Measurements from ENCODE around the gene ATOH8.

ATOH8 gene

DNA sequence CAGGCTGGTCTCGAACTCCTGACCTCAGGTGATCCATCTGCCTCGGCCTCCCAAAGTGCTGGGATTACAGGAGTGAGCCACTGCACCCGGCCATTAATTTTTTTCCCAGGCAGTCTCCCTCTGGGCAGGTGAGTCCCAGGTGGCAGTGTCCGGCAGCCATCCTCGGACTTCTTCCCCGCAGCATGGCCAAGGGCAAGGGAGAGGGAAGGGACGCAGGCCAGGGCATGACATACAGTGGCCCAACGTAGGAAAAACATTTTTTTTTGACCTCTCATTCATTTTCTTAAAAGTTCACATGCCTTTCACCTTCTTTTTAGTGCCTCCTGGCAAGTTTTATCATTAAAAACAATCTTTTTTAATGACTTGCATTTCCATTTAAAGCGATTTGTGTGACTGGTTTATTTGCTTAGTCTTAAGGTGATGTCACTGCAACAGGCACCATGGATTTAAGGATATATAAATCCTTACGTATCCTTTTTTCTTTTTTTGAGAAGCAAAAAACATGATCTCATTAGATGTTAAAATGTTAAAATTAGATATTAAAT lies 23.0 kb upstream of the ATOH8 start:
- no peak for TF ChIP-seq CTCF (IDR thresholded peaks at IDR 0.05; ENCODE audit: low read depth, low read length)
- in situ Hi-C loops (cut with HindIII; ENCODE audit: low sequenced_read_pairs), result no loop called here

GRCh38 chr2:85731606-85732005 lies 22.2 kb upstream of the ATOH8 start:
- TF ChIP-seq CTCF (IDR thresholded peaks at IDR 0.05; ENCODE audit: low read depth, low read length), result no peak
- no peak for DNase-seq (ENCODE audit: low read depth, low spot score)
- no peak overlapping the region for H3K4me3 ChIP-seq (ENCODE audit: low read depth, low read length)
- in situ Hi-C loops (cut with HindIII; ENCODE audit: low sequenced_read_pairs), result no loop called here

More for the DNA sequence above, 23.0 kb upstream of the ATOH8 start:
- H3K4me3 ChIP-seq (ENCODE audit: low read depth, low read length), result no peak overlapping the region
- DNase-seq (ENCODE audit: low read depth, low spot score), result no peak

- DNase-seq (ENCODE audit: low read depth, low spot score), result no peak
- in situ Hi-C loops (cut with HindIII; ENCODE audit: low sequenced_read_pairs), result no loop called here
- no peak for TF ChIP-seq CTCF (IDR thresholded peaks at IDR 0.05; ENCODE audit: low read depth, low read length)
- no peak overlapping the region for H3K4me3 ChIP-seq (ENCODE audit: low read depth, low read length)
These were observed 21.2 kb upstream of the ATOH8 start for GRCh38 chr2:85732467-85733120.

DNA sequence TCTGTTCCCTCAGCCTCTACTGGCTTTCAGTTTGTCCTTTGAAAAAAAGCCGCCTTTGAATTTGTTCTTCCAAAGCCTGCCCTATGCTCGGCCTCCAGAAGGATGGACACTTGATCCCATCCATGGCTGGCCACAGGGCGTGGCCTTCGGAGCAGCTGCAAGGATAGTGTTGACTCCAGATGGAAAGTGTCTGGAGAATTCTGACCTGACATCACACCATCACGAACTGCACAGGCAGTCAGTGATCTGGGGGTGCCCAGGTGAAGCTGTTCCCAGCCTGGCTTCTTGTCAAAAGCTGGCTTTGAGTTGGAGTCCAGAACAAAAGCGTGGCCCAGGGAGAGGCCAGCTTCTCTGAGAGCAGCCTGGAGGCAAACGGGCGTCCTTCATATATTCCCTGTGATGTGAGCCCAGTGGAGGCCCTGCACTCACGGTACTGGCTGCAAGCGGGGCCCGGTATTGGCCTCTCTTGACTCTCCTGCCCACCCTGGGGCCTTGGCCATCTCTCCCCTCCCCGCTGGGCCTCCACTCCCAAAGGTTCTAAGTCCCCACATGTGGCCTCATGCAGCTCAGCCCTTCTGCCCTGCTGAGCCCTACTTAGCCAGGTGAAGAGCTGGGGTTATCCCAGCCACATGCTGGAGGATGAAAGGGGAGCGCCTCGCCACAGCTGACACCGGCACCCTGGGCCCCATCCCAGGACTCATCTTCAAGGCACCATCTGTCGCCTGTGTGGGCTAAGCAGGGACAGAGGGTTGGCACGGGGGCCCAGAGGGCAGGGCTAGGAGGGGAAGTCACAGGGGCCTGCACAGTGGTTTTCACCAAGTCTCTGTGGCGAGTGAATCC lies 20.4 kb upstream of the ATOH8 start:
- in situ Hi-C loops (cut with HindIII; ENCODE audit: low sequenced_read_pairs), result no loop called here
- DNase-seq (ENCODE audit: low read depth, low spot score), result no peak
- TF ChIP-seq CTCF (IDR thresholded peaks at IDR 0.05; ENCODE audit: low read depth, low read length), result no peak
- no peak overlapping the region for H3K4me3 ChIP-seq (ENCODE audit: low read depth, low read length)

- H3K4me3 ChIP-seq (ENCODE audit: low read depth, low read length), result no peak overlapping the region
- no peak for TF ChIP-seq CTCF (IDR thresholded peaks at IDR 0.05; ENCODE audit: low read depth, low read length)
- no peak for DNase-seq (ENCODE audit: low read depth, low spot score)
- in situ Hi-C loops (cut with HindIII; ENCODE audit: low sequenced_read_pairs), result no loop called here
These were observed 19.8 kb upstream of the ATOH8 start for GRCh38 chr2:85734015-85734414.

- no peak for TF ChIP-seq CTCF (IDR thresholded peaks at IDR 0.05; ENCODE audit: low read depth, low read length)
- no peak for DNase-seq (ENCODE audit: low read depth, low spot score)
- in situ Hi-C loops (cut with HindIII; ENCODE audit: low sequenced_read_pairs), result no loop called here
- H3K4me3 ChIP-seq (ENCODE audit: low read depth, low read length), result no peak overlapping the region
These were observed 18.7 kb upstream of the ATOH8 start for GRCh38 chr2:85734942-85735608.
